ENCODE data around the gene CIBAR2. TPM values are rescaled to one million over a fixed set of nuclear protein-coding genes. Genes with fewer than 3 reads are reported as not detected.

CIBAR2 gene
- polyA plus RNA-seq, 4 donors = 0.21 to 0.22 (median 0.21) TPM; not detected in 1

- DNase-seq (ENCODE audit: low read depth in 4 of 4, low spot score in 2 of 4) = no peak
Observed at GRCh38 chr16:85085721-85086120, 26.6 kb downstream of the CIBAR2 start.

GRCh38 chr16:85084841-85085510 is 27.3 kb downstream of the CIBAR2 start:
- no peak for DNase-seq (ENCODE audit: low read depth in 4 of 4, low spot score in 2 of 4)

- DNase-seq (ENCODE audit: low read depth in 4 of 4, low spot score in 2 of 4) = no peak
Observed at GRCh38 chr16:85083051-85083639, 29.1 kb downstream of the CIBAR2 start.

- DNase-seq (ENCODE audit: low read depth in 4 of 4, low spot score in 2 of 4) = no peak
Observed at GRCh38 chr16:85082173-85083050, 29.9 kb downstream of the CIBAR2 start.

- DNase-seq (ENCODE audit: low read depth in 4 of 4, low spot score in 2 of 4) = no peak
Observed at GRCh38 chr16:85081765-85082164, 30.5 kb downstream of the CIBAR2 start.

GRCh38 chr16:85081038-85081437 is 31.2 kb downstream of the CIBAR2 start:
- DNase-seq (ENCODE audit: low read depth in 4 of 4, low spot score in 2 of 4) = no peak

- DNase-seq (ENCODE audit: low read depth in 4 of 4, low spot score in 2 of 4) = no peak
Observed at GRCh38 chr16:85079785-85080570, 32.3 kb downstream of the CIBAR2 start.

GRCh38 chr16:85078952-85079351 is 33.3 kb downstream of the CIBAR2 start:
- DNase-seq (ENCODE audit: low read depth in 4 of 4, low spot score in 2 of 4) = no peak

- no peak for DNase-seq (ENCODE audit: low read depth in 4 of 4, low spot score in 2 of 4)
Observed at GRCh38 chr16:85078226-85078625, 34.0 kb downstream of the CIBAR2 start.

- DNase-seq (ENCODE audit: low read depth in 4 of 4, low spot score in 2 of 4) = no peak
Observed at GRCh38 chr16:85077576-85078125, 34.6 kb downstream of the CIBAR2 start.

GRCh38 chr16:85077039-85077438 is 35.2 kb downstream of the CIBAR2 start:
- no peak for DNase-seq (ENCODE audit: low read depth in 4 of 4, low spot score in 2 of 4)

- no peak for DNase-seq (ENCODE audit: low read depth in 4 of 4, low spot score in 2 of 4)
Observed at GRCh38 chr16:85075236-85075924, 36.9 kb downstream of the CIBAR2 start.

GRCh38 chr16:85074225-85074914 is 37.9 kb downstream of the CIBAR2 start:
- DNase-seq (ENCODE audit: low read depth in 4 of 4, low spot score in 2 of 4) = no peak

- no peak for DNase-seq (ENCODE audit: low read depth in 4 of 4, low spot score in 2 of 4)
Observed at GRCh38 chr16:85072947-85073346, 39.3 kb downstream of the CIBAR2 start.

GRCh38 chr16:85072076-85072860 is 40.0 kb downstream of the CIBAR2 start:
- no peak for DNase-seq (ENCODE audit: low read depth in 4 of 4, low spot score in 2 of 4)

GRCh38 chr16:85069171-85069570 is 43.1 kb downstream of the CIBAR2 start:
- no peak for DNase-seq (ENCODE audit: low read depth in 4 of 4, low spot score in 2 of 4)

- no peak for DNase-seq (ENCODE audit: low read depth in 4 of 4, low spot score in 2 of 4)
Observed at GRCh38 chr16:85068746-85069145, 43.5 kb downstream of the CIBAR2 start.

GRCh38 chr16:85067426-85067825 is 44.8 kb downstream of the CIBAR2 start:
- no peak for DNase-seq (ENCODE audit: low read depth in 4 of 4, low spot score in 2 of 4)

Data from left renal cortex interstitium (tissue), 4 donors.